Suprapubic skin (tissue), 4 donors: ENCODE data around the gene BARD1. TPM values are rescaled to one million over a fixed set of nuclear protein-coding genes. Genes with fewer than 3 reads are reported as not detected.
"Not testable (repeated sequence)": the region's sequence is repeated elsewhere in the genome, so short reads cannot be mapped to it uniquely, and the experiment has no call there.

Experiments used
- DNase-seq, 2 donors: peaks; one replicate each; pipeline ENCODE4 v3.0.0-alpha.2; 2019; ENCODE audit warnings: low spot score in 2 of 2
- H3K27ac ChIP-seq: fragments of 200-600 bp; sonication (generic); one replicate; pipeline ENCODE4 v1.5.1; 2019
- H3K27me3 ChIP-seq: fragments of 200-600 bp; sonication (generic); one replicate; pipeline ENCODE4 v1.5.1; 2019
- H3K36me3 ChIP-seq: fragments of 200-600 bp; sonication (generic); one replicate; pipeline ENCODE4 v1.5.1; 2019
- H3K4me1 ChIP-seq: fragments of 200-600 bp; sonication (generic); one replicate; pipeline ENCODE4 v1.5.1; 2019
- H3K4me3 ChIP-seq: fragments of 200-600 bp; sonication (generic); one replicate; pipeline ENCODE4 v1.5.1; 2019; ENCODE audit warnings: mild to moderate bottlenecking
- H3K9me3 ChIP-seq: fragments of 200-600 bp; sonication (generic); one replicate; pipeline ENCODE4 v1.5.1; 2019
- CTCF ChIP-seq, 2 donors: fragments of 200-600 bp in 1 of 2; fragments of 450-650 bp in 1 of 2; sonication (generic) in 1 of 2; IDR thresholded peaks; one replicate each; pipeline ENCODE4 v1.5.1; 2016 to 2019; ENCODE audit warnings: antibody characterized with exemption in 2 of 2, mild to moderate bottlenecking in 1 of 2, moderate library complexity in 1 of 2
- EP300 ChIP-seq: sonication (generic); formaldehyde crosslinking; IDR thresholded peaks from one replicate; pipeline ENCODE4 v1.6.1; 2017; ENCODE audit warnings: antibody characterized with exemption
- POLR2A ChIP-seq, 2 donors: fragments of 450-650 bp; IDR thresholded peaks; one replicate each; pipeline ENCODE4 v1.6.1; 2017; ENCODE audit warnings: antibody characterized with exemption in 2 of 2, mild to moderate bottlenecking in 2 of 2, moderate library complexity in 2 of 2
- POLR2AphosphoS5 ChIP-seq, 3 donors: sonication (generic); formaldehyde crosslinking; IDR thresholded peaks; one replicate each; pipeline ENCODE4 v1.6.1; 2017; ENCODE audit warnings: antibody characterized with exemption in 3 of 3
- WGBS: methylation state at CpG from one replicate; pipeline ENCODE4 v1.1.5; 2018; 5-methylcytosine and 5-hydroxymethylcytosine counted together
- total RNA-seq, 4 donors: library from RNA; depleted of rRNA; stranded (reverse); fragments of >200 nt; gene quantifications; one replicate each; pipeline ENCODE4 v1.1.0, GENCODE V29; 2016

Gene BARD1
- total RNA-seq, 4 donors from 2014 or later = 26.2 to 75.9 (median 32.3) TPM

DNA sequence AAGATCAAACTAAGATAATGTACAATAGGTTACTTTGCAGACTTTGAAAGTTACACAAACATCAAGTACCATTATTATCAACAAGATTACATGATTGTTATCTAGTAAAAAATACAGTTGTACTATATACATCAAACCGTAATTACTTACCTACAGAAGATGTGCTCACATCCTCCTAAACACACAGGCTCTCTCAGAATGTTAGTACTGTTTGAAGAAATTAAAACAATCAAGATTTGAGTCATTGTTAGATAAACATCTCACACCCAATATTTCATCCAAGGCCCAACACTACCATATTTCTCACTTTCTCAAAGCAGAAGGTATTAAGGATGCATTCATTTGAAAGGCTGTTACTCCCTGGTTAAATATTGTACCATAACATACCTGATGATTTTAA is 12.6 kb downstream of the BARD1 start:
- no peak for DNase-seq
- H3K4me1 ChIP-seq = no peaks in the 10 kb centered on the region
- no peaks in the 10 kb centered on the region for H3K9me3 ChIP-seq
- H3K4me3 ChIP-seq = no peak overlapping the region
- no peak overlapping the region for H3K27ac ChIP-seq
- no peaks in the 10 kb centered on the region for H3K36me3 ChIP-seq
- TF ChIP-seq EP300 (no peak), POLR2AphosphoS5 (IDR thresholded peaks at IDR 0.05) (no peak), POLR2A (IDR thresholded peaks at IDR 0.05) (no peak), CTCF (IDR thresholded peaks at IDR 0.05) (no peak)
- WGBS = 79% methylated on average over 1 of the region's 1 CpG
- H3K27me3 ChIP-seq = no peaks in the 10 kb centered on the region

- DNase-seq, H3K27me3 ChIP-seq, H3K4me3 ChIP-seq, H3K4me1 ChIP-seq, H3K27ac ChIP-seq, H3K9me3 ChIP-seq: not testable (repeated sequence)
- WGBS = 93% methylated on average over 1 of the region's 1 CpG
- peaks cover 20% of the 10 kb centered on the region for H3K36me3 ChIP-seq
Measured at GRCh38 chr2:214783181-214783580, 26.3 kb downstream of the BARD1 start.

GRCh38 chr2:214782671-214783070 is 26.8 kb downstream of the BARD1 start:
- Histone ChIP-seq H3K27ac (no peak overlapping the region), H3K27me3 (no peaks in the 10 kb centered on the region), H3K4me1 (no peaks in the 10 kb centered on the region), H3K4me3 (no peak overlapping the region), H3K36me3 (peaks cover 20% of the 10 kb centered on the region), H3K9me3 (no peaks in the 10 kb centered on the region)
- no peak for TF ChIP-seq CTCF (IDR thresholded peaks at IDR 0.05)
- TF ChIP-seq POLR2AphosphoS5 (IDR thresholded peaks at IDR 0.05) = no peak
- no peak for TF ChIP-seq EP300
- no peak for TF ChIP-seq POLR2A (IDR thresholded peaks at IDR 0.05)
- 100% methylated on average over 1 of the region's 1 CpG for WGBS
- no peak for DNase-seq

- no peak for TF ChIP-seq POLR2A (IDR thresholded peaks at IDR 0.05)
- TF ChIP-seq POLR2AphosphoS5 (IDR thresholded peaks at IDR 0.05) = no peak
- TF ChIP-seq EP300 = no peak
- TF ChIP-seq CTCF (IDR thresholded peaks at IDR 0.05) = no peak
- WGBS = 69% methylated on average over 2 of the region's 2 CpGs
- H3K27ac ChIP-seq = no peak overlapping the region
- no peaks in the 10 kb centered on the region for H3K27me3 ChIP-seq
- H3K36me3 ChIP-seq = peaks cover 31% of the 10 kb centered on the region
- no peak overlapping the region for H3K4me3 ChIP-seq
- no peak for DNase-seq
- H3K9me3 ChIP-seq = no peaks in the 10 kb centered on the region
- H3K4me1 ChIP-seq = no peaks in the 10 kb centered on the region
Measured at GRCh38 chr2:214781226-214781625, 28.3 kb downstream of the BARD1 start.

DNA sequence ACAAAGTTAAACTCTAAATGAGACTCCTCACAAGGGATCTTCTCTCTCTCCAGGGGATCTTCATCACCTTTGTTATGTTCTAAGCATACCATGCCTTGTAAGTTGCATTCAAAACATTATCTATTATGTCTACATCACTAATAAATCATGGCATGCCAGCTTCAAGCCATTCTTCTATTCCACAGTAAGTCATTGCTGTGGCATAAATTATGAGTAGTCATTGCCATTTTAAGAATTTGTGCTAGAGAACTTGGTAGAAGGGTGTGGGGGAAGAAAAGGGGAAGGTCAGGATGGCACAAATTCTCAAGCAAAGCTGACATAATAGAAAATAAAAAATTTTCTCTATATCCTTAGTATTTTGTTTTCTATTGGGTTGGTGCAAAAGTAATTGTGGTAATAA is 33.5 kb downstream of the BARD1 start:
- DNase-seq = no peak
- H3K4me3 ChIP-seq = no peak overlapping the region
- TF ChIP-seq EP300 (no peak), POLR2AphosphoS5 (IDR thresholded peaks at IDR 0.05) (no peak), POLR2A (IDR thresholded peaks at IDR 0.05) (no peak), CTCF (IDR thresholded peaks at IDR 0.05) (no peak)

GRCh38 chr2:214774108-214774507 is 35.4 kb downstream of the BARD1 start:
- H3K4me1 ChIP-seq = no peaks in the 10 kb centered on the region
- H3K9me3 ChIP-seq = no peaks in the 10 kb centered on the region
- no peak overlapping the region for H3K27ac ChIP-seq
- H3K27me3 ChIP-seq = no peaks in the 10 kb centered on the region
- H3K36me3 ChIP-seq = peaks cover 15% of the 10 kb centered on the region
- no peak for DNase-seq
- TF ChIP-seq POLR2AphosphoS5 (IDR thresholded peaks at IDR 0.05) (no peak), POLR2A (IDR thresholded peaks at IDR 0.05) (no peak), EP300 (no peak), CTCF (IDR thresholded peaks at IDR 0.05) (no peak)
- H3K4me3 ChIP-seq = no peak overlapping the region

More for the DNA sequence above, 33.5 kb downstream of the BARD1 start:
- Histone ChIP-seq H3K27me3 (no peaks in the 10 kb centered on the region), H3K27ac (no peak overlapping the region), H3K36me3 (peaks cover 27% of the 10 kb centered on the region), H3K4me1 (no peaks in the 10 kb centered on the region), H3K9me3 (no peaks in the 10 kb centered on the region)
